ENCODE measurements around the gene SLC28A2. TPM values are rescaled to one million over a fixed set of nuclear protein-coding genes. Genes with fewer than 3 reads are reported as not detected.

The SLC28A2 gene
- polyA plus RNA-seq, 1 donor (not counting 4 experiments of a cell fraction or from before 2014, with no cell fraction given), result not detected

DNA sequence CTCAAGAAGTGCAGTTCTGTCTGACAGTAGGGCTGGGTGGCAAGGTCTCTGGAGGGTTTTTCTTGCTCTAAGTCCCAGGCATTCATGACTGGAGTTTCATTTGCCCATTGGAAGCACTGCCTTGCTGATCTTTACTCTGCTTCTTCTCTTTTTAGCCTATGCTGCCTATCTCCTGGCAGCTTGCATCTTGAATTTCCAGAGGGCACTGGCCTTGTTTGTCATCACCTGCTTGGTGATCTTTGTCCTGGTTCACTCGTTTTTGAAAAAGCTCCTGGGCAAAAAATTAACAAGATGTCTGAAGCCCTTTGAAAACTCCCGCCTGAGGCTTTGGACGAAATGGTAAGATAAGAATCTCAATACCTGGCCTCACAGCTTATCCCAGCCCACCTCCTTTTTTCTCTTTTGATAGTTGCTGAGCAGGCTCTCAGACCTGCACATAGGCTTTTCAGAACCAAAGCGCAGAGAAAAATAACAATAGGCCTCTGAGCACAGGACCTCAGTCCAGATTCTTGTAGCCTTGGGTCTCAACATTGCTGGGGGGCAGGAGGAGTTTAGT, 10.9 kb downstream of the SLC28A2 start:
- Histone ChIP-seq H3K9ac (ENCODE audit: control insufficient read depth, extremely low read depth, insufficient read depth, low read length) (no peak overlapping the region), H2AFZ (ENCODE audit: control insufficient read depth, low read length) (no peak overlapping the region), H3K4me2 (ENCODE audit: control insufficient read depth, extremely low read depth, insufficient read depth, low read depth, low read length) (no peak overlapping the region), H4K20me1 (ENCODE audit: control insufficient read depth, extremely low read depth, insufficient read depth, low read length) (no peaks in the 10 kb centered on the region), H3K27ac (ENCODE audit: control insufficient read depth, insufficient read depth, low read length) (no peak overlapping the region), H3K27me3 (ENCODE audit: control insufficient read depth, extremely low read depth, insufficient read depth, low read length) (no peaks in the 10 kb centered on the region), H3K9me3 (ENCODE audit: control insufficient read depth, low read depth, low read length) (no peaks in the 10 kb centered on the region), H3K79me2 (ENCODE audit: control insufficient read depth, insufficient read depth, low read length) (no peaks in the 10 kb centered on the region), H3K4me3 (ENCODE audit: control insufficient read depth in 2 of 3, extremely low read depth in 1 of 3, insufficient read depth in 2 of 3, low read depth in 1 of 3, low read length in 3 of 3) (no peak overlapping the region), H3K36me3 (ENCODE audit: control insufficient read depth in 2 of 2, extremely low read depth in 1 of 2, insufficient read depth in 2 of 2, low read length in 2 of 2) (no peaks in the 10 kb centered on the region), H3K9me1 (ENCODE audit: control insufficient read depth, extremely low read depth, insufficient read depth, low read length) (no peaks in the 10 kb centered on the region), H3K4me1 (ENCODE audit: control insufficient read depth, extremely low read depth, insufficient read depth, low read length) (no peaks in the 10 kb centered on the region)
- FAIRE-seq (no peak), DNase-seq (ENCODE audit: low read depth, low spot score) (no peak)
- TF ChIP-seq EZH2 (IDR thresholded peaks at IDR 0.05; ENCODE audit: low read length), result no peak
- TF ChIP-seq, protein P1, sequence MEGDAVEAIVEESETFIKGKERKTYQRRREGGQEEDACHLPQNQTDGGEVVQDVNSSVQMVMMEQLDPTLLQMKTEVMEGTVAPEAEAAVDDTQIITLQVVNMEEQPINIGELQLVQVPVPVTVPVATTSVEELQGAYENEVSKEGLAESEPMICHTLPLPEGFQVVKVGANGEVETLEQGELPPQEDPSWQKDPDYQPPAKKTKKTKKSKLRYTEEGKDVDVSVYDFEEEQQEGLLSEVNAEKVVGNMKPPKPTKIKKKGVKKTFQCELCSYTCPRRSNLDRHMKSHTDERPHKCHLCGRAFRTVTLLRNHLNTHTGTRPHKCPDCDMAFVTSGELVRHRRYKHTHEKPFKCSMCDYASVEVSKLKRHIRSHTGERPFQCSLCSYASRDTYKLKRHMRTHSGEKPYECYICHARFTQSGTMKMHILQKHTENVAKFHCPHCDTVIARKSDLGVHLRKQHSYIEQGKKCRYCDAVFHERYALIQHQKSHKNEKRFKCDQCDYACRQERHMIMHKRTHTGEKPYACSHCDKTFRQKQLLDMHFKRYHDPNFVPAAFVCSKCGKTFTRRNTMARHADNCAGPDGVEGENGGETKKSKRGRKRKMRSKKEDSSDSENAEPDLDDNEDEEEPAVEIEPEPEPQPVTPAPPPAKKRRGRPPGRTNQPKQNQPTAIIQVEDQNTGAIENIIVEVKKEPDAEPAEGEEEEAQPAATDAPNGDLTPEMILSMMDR (optimal IDR thresholded peaks at IDR 0.05 in 1 of 3, IDR thresholded peaks at IDR 0.05 in 1 of 3, conservative IDR thresholded peaks at IDR 0.05 in 1 of 3; ENCODE audit: extremely low read depth in 1 of 3, insufficient read depth in 2 of 3, low read length in 3 of 3), result no peak
- dilution Hi-C loops (cut with MboI; ENCODE audit: extremely low pct_ligation_motif_present, low sequenced_read_pairs), result no loop called here

DNA sequence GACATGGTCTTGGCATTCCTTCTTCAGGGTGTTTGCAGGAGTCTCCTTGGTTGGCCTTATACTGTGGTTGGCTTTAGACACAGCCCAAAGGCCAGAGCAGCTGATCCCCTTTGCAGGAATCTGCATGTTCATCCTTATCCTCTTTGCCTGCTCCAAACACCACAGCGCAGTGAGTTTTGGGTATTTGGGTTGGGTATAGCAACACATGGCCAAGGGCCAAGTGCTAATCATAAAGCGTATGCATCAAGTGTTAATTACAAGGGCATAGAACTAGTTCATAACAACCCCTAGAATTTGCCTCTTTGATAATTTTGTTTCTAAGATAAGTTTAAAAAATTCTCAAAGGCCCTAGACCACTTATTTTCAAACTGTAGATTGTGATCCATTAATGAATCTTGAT, 11.8 kb downstream of the SLC28A2 start:
- Histone ChIP-seq H3K27me3 (ENCODE audit: control insufficient read depth, extremely low read depth, insufficient read depth, low read length) (no peaks in the 10 kb centered on the region), H3K9me3 (ENCODE audit: control insufficient read depth, low read depth, low read length) (no peaks in the 10 kb centered on the region), H2AFZ (ENCODE audit: control insufficient read depth, low read length) (no peak overlapping the region), H3K9ac (ENCODE audit: control insufficient read depth, extremely low read depth, insufficient read depth, low read length) (no peak overlapping the region), H4K20me1 (ENCODE audit: control insufficient read depth, extremely low read depth, insufficient read depth, low read length) (no peaks in the 10 kb centered on the region), H3K4me1 (ENCODE audit: control insufficient read depth, extremely low read depth, insufficient read depth, low read length) (no peaks in the 10 kb centered on the region), H3K36me3 (ENCODE audit: control insufficient read depth in 2 of 2, extremely low read depth in 1 of 2, insufficient read depth in 2 of 2, low read length in 2 of 2) (no peaks in the 10 kb centered on the region), H3K27ac (ENCODE audit: control insufficient read depth, insufficient read depth, low read length) (no peak overlapping the region), H3K9me1 (ENCODE audit: control insufficient read depth, extremely low read depth, insufficient read depth, low read length) (no peaks in the 10 kb centered on the region), H3K4me3 (ENCODE audit: control insufficient read depth in 2 of 3, extremely low read depth in 1 of 3, insufficient read depth in 2 of 3, low read depth in 1 of 3, low read length in 3 of 3) (no peak overlapping the region), H3K4me2 (ENCODE audit: control insufficient read depth, extremely low read depth, insufficient read depth, low read depth, low read length) (no peak overlapping the region), H3K79me2 (ENCODE audit: control insufficient read depth, insufficient read depth, low read length) (no peaks in the 10 kb centered on the region)
- dilution Hi-C loops (cut with MboI; ENCODE audit: extremely low pct_ligation_motif_present, low sequenced_read_pairs), result no loop called here
- no peak for TF ChIP-seq EZH2 (IDR thresholded peaks at IDR 0.05; ENCODE audit: low read length)
- TF ChIP-seq, protein P1 (optimal IDR thresholded peaks at IDR 0.05 in 1 of 3, IDR thresholded peaks at IDR 0.05 in 1 of 3, conservative IDR thresholded peaks at IDR 0.05 in 1 of 3; ENCODE audit: extremely low read depth in 1 of 3, insufficient read depth in 2 of 3, low read length in 3 of 3), result no peak
- no peak for DNase-seq (ENCODE audit: low read depth, low spot score)
- FAIRE-seq, result no peak
